Measurements from ENCODE around the gene TMEM95. TPM values are rescaled to one million over a fixed set of nuclear protein-coding genes. Genes with fewer than 3 reads are reported as not detected.

The TMEM95 gene
- total RNA-seq, 2 experiments from 2014 or later, result 0.23 TPM; not detected in 1

- Mint-ChIP-seq H3K27ac (peak within 1 kb of the TSS; percentile 94), H3K36me3 (ENCODE audit: low read depth) (peaks cover 54% of the 10 kb centered on the region), H3K4me1 (peaks cover 48% of the 10 kb centered on the region), H3K4me3 (peak within 1 kb of the TSS; percentile 90), H3K27me3 (no peaks in the 10 kb centered on the region), H3K9me3 (no peaks in the 10 kb centered on the region)
- peak; percentile 94 for DNase-seq
- CTCF ChIA-PET, result interaction anchor here (1.0 to 2.2 kb wide), 3 partner anchors 10 to 246 kb away, joined by 3 to 11 read pairs (median 4); no protein-coding TSS in a partner anchor
- POLR2A ChIA-PET, result interaction anchor here (0.6 to 1.3 kb wide), 2 partner anchors 14 to 32 kb away, joined by 3 to 6 read pairs; partner anchors contain the start of gene NEURL4
Observed at GRCh38 chr17:7314719-7315569, 40.0 kb upstream of the TMEM95 start, which contains the start of gene GPS2. GPS2 (minus strand) TSS chr17:7315360; CDS start chr17:7315052, 308 bp downstream.

- POLR2A ChIA-PET, result interaction anchor here (0.6 kb wide), 1 partner anchor 31 kb away, joined by 3 read pairs; no protein-coding TSS in a partner anchor
- H3K27me3 Mint-ChIP-seq, result no peaks in the 10 kb centered on the region
- H3K36me3 Mint-ChIP-seq (ENCODE audit: low read depth), result peaks cover 47% of the 10 kb centered on the region
- DNase-seq, result no peak
- no peaks in the 10 kb centered on the region for H3K9me3 Mint-ChIP-seq
- H3K4me1 Mint-ChIP-seq, result peaks cover 40% of the 10 kb centered on the region
- CTCF ChIA-PET, result interaction anchor here (1.6 to 2.2 kb wide), 2 partner anchors 10 to 22 kb away, joined by 4 to 11 read pairs; no protein-coding TSS in a partner anchor
- peak overlapping the region; percentile 90 for H3K4me3 Mint-ChIP-seq
- H3K27ac Mint-ChIP-seq, result peak overlapping the region; percentile 94
Observed at GRCh38 chr17:7315570-7316235, 39.3 kb upstream of the TMEM95 start.

GRCh38 chr17:7317161-7317803 lies 37.7 kb upstream of the TMEM95 start:
- H3K9me3 Mint-ChIP-seq, result no peaks in the 10 kb centered on the region
- CTCF ChIA-PET, result interaction anchor here (0.7 to 1.7 kb wide), 4 partner anchors 12 to 119 kb away, joined by 3 to 4 read pairs (median 4); partner anchors contain the start of genes ACAP1 and SLC2A4
- H3K36me3 Mint-ChIP-seq (ENCODE audit: low read depth), result peaks cover 48% of the 10 kb centered on the region

GRCh38 chr17:7318121-7318860 lies 36.7 kb upstream of the TMEM95 start:
- DNase-seq, result no peak
- H3K4me1 Mint-ChIP-seq, result peaks cover 20% of the 10 kb centered on the region
- POLR2A ChIA-PET, result no interaction called here
- peaks cover 40% of the 10 kb centered on the region for H3K36me3 Mint-ChIP-seq (ENCODE audit: low read depth)
- CTCF ChIA-PET, result interaction anchor here (0.7 to 1.7 kb wide), 5 partner anchors 9 to 117 kb away, joined by 3 to 4 read pairs (median 3); partner anchors contain the start of genes ACAP1, NEURL4 and SLC2A4
- no peaks in the 10 kb centered on the region for H3K9me3 Mint-ChIP-seq
- H3K4me3 Mint-ChIP-seq, result no peak overlapping the region
- H3K27ac Mint-ChIP-seq, result no peak overlapping the region
- H3K27me3 Mint-ChIP-seq, result no peaks in the 10 kb centered on the region

More at GRCh38 chr17:7317161-7317803, 37.7 kb upstream of the TMEM95 start:
- H3K27me3 Mint-ChIP-seq, result no peaks in the 10 kb centered on the region
- POLR2A ChIA-PET, result no interaction called here
- DNase-seq, result no peak
- peak overlapping the region; percentile 28 for H3K27ac Mint-ChIP-seq
- H3K4me1 Mint-ChIP-seq, result peaks cover 30% of the 10 kb centered on the region
- H3K4me3 Mint-ChIP-seq, result no peak overlapping the region

GRCh38 chr17:7321466-7321865 lies 33.5 kb upstream of the TMEM95 start:
- H3K4me3 Mint-ChIP-seq, result no peak overlapping the region

GRCh38 chr17:7322520-7323194 lies 32.3 kb upstream of the TMEM95 start:
- H3K4me3 Mint-ChIP-seq, result no peak overlapping the region
- no peak for DNase-seq
- H3K27me3 Mint-ChIP-seq, result no peaks in the 10 kb centered on the region
- no peaks in the 10 kb centered on the region for H3K9me3 Mint-ChIP-seq
- no peak overlapping the region for H3K27ac Mint-ChIP-seq
- H3K36me3 Mint-ChIP-seq (ENCODE audit: low read depth), result peaks cover 34% of the 10 kb centered on the region
- CTCF ChIA-PET, result interaction anchor here (0.7 to 1.7 kb wide), 7 partner anchors 9 to 235 kb away, joined by 3 to 12 read pairs (median 4); partner anchors contain the start of genes ACAP1 and TNFSF13
- POLR2A ChIA-PET, result no interaction called here
- H3K4me1 Mint-ChIP-seq, result peaks cover 18% of the 10 kb centered on the region

More at GRCh38 chr17:7321466-7321865, 33.5 kb upstream of the TMEM95 start:
- no peaks in the 10 kb centered on the region for H3K9me3 Mint-ChIP-seq
- ChIA-PET POLR2A (interaction anchor here (1.1 kb wide), 1 partner anchor 8 kb away, joined by 3 read pairs; the partner anchor contains the start of gene NEURL4), CTCF (interaction anchor here (0.9 to 1.6 kb wide), 7 partner anchors 8 to 236 kb away, joined by 3 to 12 read pairs (median 3); partner anchors contain the start of genes ACAP1 and TNFSF13)
- H3K36me3 Mint-ChIP-seq (ENCODE audit: low read depth), result peaks cover 30% of the 10 kb centered on the region
- no peaks in the 10 kb centered on the region for H3K27me3 Mint-ChIP-seq
- peaks cover 9% of the 10 kb centered on the region for H3K4me1 Mint-ChIP-seq
- no peak for DNase-seq
- H3K27ac Mint-ChIP-seq, result no peak overlapping the region

GRCh38 chr17:7323731-7324437 lies 31.1 kb upstream of the TMEM95 start:
- H3K4me3 Mint-ChIP-seq, result no peak overlapping the region
- no peak overlapping the region for H3K27ac Mint-ChIP-seq
- peaks cover 28% of the 10 kb centered on the region for H3K36me3 Mint-ChIP-seq (ENCODE audit: low read depth)
- no peaks in the 10 kb centered on the region for H3K9me3 Mint-ChIP-seq
- peak; percentile 71 for DNase-seq
- ChIA-PET POLR2A (no interaction called here), CTCF (interaction anchor here (0.7 to 2.1 kb wide), 4 partner anchors 9 to 138 kb away, joined by 3 to 11 read pairs (median 6); partner anchors contain the start of gene GPS2)
- no peaks in the 10 kb centered on the region for H3K27me3 Mint-ChIP-seq
- H3K4me1 Mint-ChIP-seq, result peaks cover 30% of the 10 kb centered on the region

- DNase-seq, result no peak
- H3K27ac Mint-ChIP-seq, result no peak overlapping the region
- ChIA-PET POLR2A (no interaction called here), CTCF (interaction anchor here (0.8 to 2.1 kb wide), 3 partner anchors 9 to 65 kb away, joined by 4 to 11 read pairs (median 5); partner anchors contain the start of gene GPS2)
- H3K27me3 Mint-ChIP-seq, result no peaks in the 10 kb centered on the region
- no peaks in the 10 kb centered on the region for H3K9me3 Mint-ChIP-seq
- H3K4me1 Mint-ChIP-seq, result peaks cover 31% of the 10 kb centered on the region
- H3K36me3 Mint-ChIP-seq (ENCODE audit: low read depth), result peaks cover 28% of the 10 kb centered on the region
- H3K4me3 Mint-ChIP-seq, result no peak overlapping the region
Observed at GRCh38 chr17:7324438-7324779, 30.5 kb upstream of the TMEM95 start.

GRCh38 chr17:7325031-7325528 lies 29.9 kb upstream of the TMEM95 start:
- CTCF ChIA-PET, result interaction anchor here (0.8 to 2.1 kb wide), 3 partner anchors 10 to 65 kb away, joined by 4 to 11 read pairs (median 5); partner anchors contain the start of gene GPS2
- Mint-ChIP-seq H3K27ac (no peak overlapping the region), H3K27me3 (no peaks in the 10 kb centered on the region), H3K9me3 (no peaks in the 10 kb centered on the region), H3K36me3 (ENCODE audit: low read depth) (peaks cover 28% of the 10 kb centered on the region), H3K4me1 (peaks cover 38% of the 10 kb centered on the region), H3K4me3 (no peak overlapping the region)
- DNase-seq, result no peak
- POLR2A ChIA-PET, result no interaction called here

- POLR2A ChIA-PET, result no interaction called here
- H3K9me3 Mint-ChIP-seq, result no peaks in the 10 kb centered on the region
- H3K4me1 Mint-ChIP-seq, result peaks cover 42% of the 10 kb centered on the region
- no peak overlapping the region for H3K27ac Mint-ChIP-seq
- H3K4me3 Mint-ChIP-seq, result no peak overlapping the region
- no peak for DNase-seq
- peaks cover 23% of the 10 kb centered on the region for H3K36me3 Mint-ChIP-seq (ENCODE audit: low read depth)
- CTCF ChIA-PET, result interaction anchor here (0.9 to 2.1 kb wide), 5 partner anchors 8 to 107 kb away, joined by 3 to 11 read pairs (median 4); partner anchors contain the start of genes ACAP1 and GPS2
- no peaks in the 10 kb centered on the region for H3K27me3 Mint-ChIP-seq
Observed at GRCh38 chr17:7326186-7326585, 28.8 kb upstream of the TMEM95 start.

All from activated CD4-positive, alpha-beta T cell treated with anti-CD3 and anti-CD28 coated beads, Interleukin-2, amount 10 ng/mL, durations not matched to agents 7 days and 5 days (primary cell).